ENCODE measurements around the gene CD300E.

DNA sequence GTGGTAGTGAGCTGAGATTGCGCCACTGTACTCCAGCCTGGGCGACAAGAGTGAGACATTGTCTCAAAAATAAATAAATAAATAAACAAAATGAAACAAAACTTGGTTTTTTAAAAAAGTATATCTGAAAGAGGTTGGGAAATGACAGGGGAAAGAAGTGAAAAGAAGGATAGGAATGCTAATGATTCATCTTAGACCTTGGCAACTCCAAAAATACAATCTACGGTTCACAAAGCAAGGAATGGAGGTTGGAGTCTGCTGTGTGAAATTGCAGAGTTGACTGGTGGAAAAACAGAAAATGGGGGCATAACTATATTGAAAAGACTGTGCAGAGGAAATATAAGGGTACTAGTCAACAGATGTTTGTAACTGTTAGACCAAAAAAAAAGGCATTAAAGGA lies 40.0 kb upstream of the CD300E start:
- TF ChIP-seq, protein P1, sequence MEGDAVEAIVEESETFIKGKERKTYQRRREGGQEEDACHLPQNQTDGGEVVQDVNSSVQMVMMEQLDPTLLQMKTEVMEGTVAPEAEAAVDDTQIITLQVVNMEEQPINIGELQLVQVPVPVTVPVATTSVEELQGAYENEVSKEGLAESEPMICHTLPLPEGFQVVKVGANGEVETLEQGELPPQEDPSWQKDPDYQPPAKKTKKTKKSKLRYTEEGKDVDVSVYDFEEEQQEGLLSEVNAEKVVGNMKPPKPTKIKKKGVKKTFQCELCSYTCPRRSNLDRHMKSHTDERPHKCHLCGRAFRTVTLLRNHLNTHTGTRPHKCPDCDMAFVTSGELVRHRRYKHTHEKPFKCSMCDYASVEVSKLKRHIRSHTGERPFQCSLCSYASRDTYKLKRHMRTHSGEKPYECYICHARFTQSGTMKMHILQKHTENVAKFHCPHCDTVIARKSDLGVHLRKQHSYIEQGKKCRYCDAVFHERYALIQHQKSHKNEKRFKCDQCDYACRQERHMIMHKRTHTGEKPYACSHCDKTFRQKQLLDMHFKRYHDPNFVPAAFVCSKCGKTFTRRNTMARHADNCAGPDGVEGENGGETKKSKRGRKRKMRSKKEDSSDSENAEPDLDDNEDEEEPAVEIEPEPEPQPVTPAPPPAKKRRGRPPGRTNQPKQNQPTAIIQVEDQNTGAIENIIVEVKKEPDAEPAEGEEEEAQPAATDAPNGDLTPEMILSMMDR (optimal IDR thresholded peaks at IDR 0.05 in 1 of 3, IDR thresholded peaks at IDR 0.05 in 1 of 3, conservative IDR thresholded peaks at IDR 0.05 in 1 of 3; ENCODE audit: extremely low read depth in 1 of 3, insufficient read depth in 2 of 3, low read length in 3 of 3), result no peak
- TF ChIP-seq EZH2 (IDR thresholded peaks at IDR 0.05; ENCODE audit: low read length), result no peak

Measured in keratinocyte (primary cell).